Calu3 (cell line): ENCODE measurements around the gene SUMF1. TPM values are rescaled to one million over a fixed set of nuclear protein-coding genes. Genes with fewer than 3 reads are reported as not detected.

ENCODE experiments used
- BruUV-seq: library from RNA; stranded (reverse); fragments of 400-500 nt; replicated peaks from 2 replicates; lab custom pipeline; 2021; lab: Mats Ljungman, UMichigan
- CTCF ChIA-PET: fragments of 300-600 bp; sonication (Branson Sonifier 250); formaldehyde crosslinking; loops from one replicate; lab custom pipeline; 2022; ENCODE audit warnings: antibody characterized with exemption; lab: Charles Lee
- DNase-seq: peaks from one replicate; pipeline ENCODE4 v3.0.0; 2022
- H3K27ac Mint-ChIP-seq: one replicate; pipeline ENCODE4 v1.8.0; 2022; ENCODE audit warnings: mixed read lengths; ENCODE audit not compliant: unreplicated experiment
- H3K27me3 Mint-ChIP-seq: one replicate; pipeline ENCODE4 v1.8.0; 2022; ENCODE audit warnings: mixed read lengths; ENCODE audit not compliant: unreplicated experiment
- H3K36me3 Mint-ChIP-seq: one replicate; pipeline ENCODE4 v1.8.0; 2022; ENCODE audit warnings: mild to moderate bottlenecking, moderate library complexity, mixed read lengths; ENCODE audit not compliant: insufficient read depth, unreplicated experiment
- H3K4me1 Mint-ChIP-seq: one replicate; pipeline ENCODE4 v1.8.0; 2022; ENCODE audit warnings: mild to moderate bottlenecking, low read depth, mixed read lengths; ENCODE audit not compliant: unreplicated experiment
- H3K4me3 Mint-ChIP-seq: one replicate; pipeline ENCODE4 v1.8.0; 2022; ENCODE audit warnings: mild to moderate bottlenecking, low read depth, moderate library complexity, mixed read lengths; ENCODE audit not compliant: unreplicated experiment
- H3K9me3 Mint-ChIP-seq: one replicate; pipeline ENCODE4 v1.8.0; 2022; ENCODE audit warnings: low read depth, mixed read lengths; ENCODE audit not compliant: unreplicated experiment
- CTCF ChIP-seq: fragments of 200-600 bp; IDR thresholded peaks from one replicate; pipeline ENCODE4 v1.8.0; 2022; ENCODE audit warnings: antibody characterized with exemption; ENCODE audit not compliant: unreplicated experiment
- intact Hi-C: fragments of 100-400 bp; cut with micrococcal nuclease; formaldehyde crosslinking; loops from one replicate; pipeline ENCODE4 v1.10.0; 2022; ENCODE audit not compliant: unreplicated experiment
- total RNA-seq: library from RNA; stranded (reverse); gene quantifications from 2 replicates; pipeline ENCODE4 v1.2.3, GENCODE V29; 2022

Gene SUMF1
- total RNA-seq, 1 experiment from 2014 or later, result 31.8 TPM

GRCh38 chr3:4398941-4399245 lies 68.2 kb downstream of the SUMF1 start:
- no peaks in the 10 kb centered on the region for H3K9me3 Mint-ChIP-seq
- H3K27me3 Mint-ChIP-seq, result no peaks in the 10 kb centered on the region
- no peak overlapping the region for H3K27ac Mint-ChIP-seq
- BruUV-seq, result no TSS peak
- CTCF ChIA-PET, result no interaction called here
- intact Hi-C loops, result no loop called here
- no peak for DNase-seq
- no peaks in the 10 kb centered on the region for H3K4me1 Mint-ChIP-seq
- H3K4me3 Mint-ChIP-seq, result no peak overlapping the region
- no peak for TF ChIP-seq CTCF
- H3K36me3 Mint-ChIP-seq, result no peaks in the 10 kb centered on the region

GRCh38 chr3:4398120-4398940 lies 68.7 kb downstream of the SUMF1 start:
- intact Hi-C loops, result no loop called here
- no peaks in the 10 kb centered on the region for H3K9me3 Mint-ChIP-seq
- BruUV-seq, result no TSS peak
- no peaks in the 10 kb centered on the region for H3K36me3 Mint-ChIP-seq
- no peak overlapping the region for H3K27ac Mint-ChIP-seq
- CTCF ChIA-PET, result interaction anchor here (0.6 kb wide), 1 partner anchor 1052 kb away, joined by 3 read pairs; no protein-coding TSS in a partner anchor
- H3K4me3 Mint-ChIP-seq, result no peak overlapping the region
- H3K27me3 Mint-ChIP-seq, result no peaks in the 10 kb centered on the region
- no peak for TF ChIP-seq CTCF
- no peak for DNase-seq
- no peaks in the 10 kb centered on the region for H3K4me1 Mint-ChIP-seq

GRCh38 chr3:4397466-4397865 lies 69.6 kb downstream of the SUMF1 start:
- Mint-ChIP-seq H3K4me3 (no peak overlapping the region), H3K36me3 (no peaks in the 10 kb centered on the region), H3K4me1 (no peaks in the 10 kb centered on the region), H3K9me3 (no peaks in the 10 kb centered on the region), H3K27me3 (no peaks in the 10 kb centered on the region), H3K27ac (no peak overlapping the region)
- no peak for TF ChIP-seq CTCF
- CTCF ChIA-PET, result no interaction called here
- intact Hi-C loops, result no loop called here
- no TSS peak for BruUV-seq
- no peak for DNase-seq

GRCh38 chr3:4396542-4396941 lies 70.5 kb downstream of the SUMF1 start:
- no TSS peak for BruUV-seq
- H3K27ac Mint-ChIP-seq, result no peak overlapping the region
- H3K36me3 Mint-ChIP-seq, result no peaks in the 10 kb centered on the region
- no peaks in the 10 kb centered on the region for H3K27me3 Mint-ChIP-seq
- H3K9me3 Mint-ChIP-seq, result no peaks in the 10 kb centered on the region
- no peak for TF ChIP-seq CTCF
- H3K4me3 Mint-ChIP-seq, result no peak overlapping the region
- intact Hi-C loops, result no loop called here
- CTCF ChIA-PET, result no interaction called here
- no peaks in the 10 kb centered on the region for H3K4me1 Mint-ChIP-seq
- no peak for DNase-seq
